ENCODE data around the gene MBD3L1.

- TF ChIP-seq REST (IDR thresholded peaks at IDR 0.05; ENCODE audit: unreplicated experiment) = no peak
- no peak for TF ChIP-seq CTCF (conservative IDR thresholded peaks at IDR 0.05; ENCODE audit: low read depth in 2 of 2)
- no peak for TF ChIP-seq CREB1 (CRISPR knock-in tag; IDR thresholded peaks at IDR 0.05; ENCODE audit: low read depth)
- TF ChIP-seq POLR2AphosphoS5 (IDR thresholded peaks at IDR 0.05; ENCODE audit: low read depth) = no peak
- no peak for TF ChIP-seq EZH2phosphoT487 (IDR thresholded peaks at IDR 0.05; ENCODE audit: unreplicated experiment)
- TF ChIP-seq EZH2 (IDR thresholded peaks at IDR 0.05; ENCODE audit: low read depth, unreplicated experiment) = no peak
- no peak for TF ChIP-seq JUNB (IDR thresholded peaks at IDR 0.05; ENCODE audit: unreplicated experiment)
These were observed 11.9 kb upstream of the MBD3L1 start for GRCh38 chr19:8820234-8820633.
